BLaER1 (cell line): ENCODE results near the gene GRK4.

Experiments
- H3K27ac ChIP-seq: shearing (Covaris generic); formaldehyde crosslinking; 2 replicates; pipeline ENCODE4 v1.8.1; 2022
- H3K27me3 ChIP-seq: shearing (Covaris generic); formaldehyde crosslinking; 2 replicates; pipeline ENCODE4 v1.8.1; 2022
- H3K36me3 ChIP-seq: shearing (Covaris generic); formaldehyde crosslinking; 2 replicates; pipeline ENCODE4 v1.8.1; 2022
- H3K4me1 ChIP-seq: shearing (Covaris generic); formaldehyde crosslinking; 2 replicates; pipeline ENCODE4 v1.8.1; 2022
- H3K4me2 ChIP-seq: shearing (Covaris generic); formaldehyde crosslinking; 2 replicates; pipeline ENCODE4 v1.8.1; 2022
- H3K4me3 ChIP-seq: shearing (Covaris generic); formaldehyde crosslinking; 2 replicates; pipeline ENCODE4 v1.8.1; 2022
- H3K9ac ChIP-seq: shearing (Covaris generic); formaldehyde crosslinking; 2 replicates; pipeline ENCODE4 v1.8.1; 2022
- H3K9me3 ChIP-seq: shearing (Covaris generic); formaldehyde crosslinking; 2 replicates; pipeline ENCODE4 v1.8.1; 2022
- H4K20me1 ChIP-seq: shearing (Covaris generic); formaldehyde crosslinking; 2 replicates; pipeline ENCODE4 v1.8.1; 2022
- Cebpa-rat ChIP-seq: shearing (Covaris generic); IDR thresholded peaks from 2 replicates; pipeline ENCODE4 v1.8.1; 2022

The GRK4 gene

DNA sequence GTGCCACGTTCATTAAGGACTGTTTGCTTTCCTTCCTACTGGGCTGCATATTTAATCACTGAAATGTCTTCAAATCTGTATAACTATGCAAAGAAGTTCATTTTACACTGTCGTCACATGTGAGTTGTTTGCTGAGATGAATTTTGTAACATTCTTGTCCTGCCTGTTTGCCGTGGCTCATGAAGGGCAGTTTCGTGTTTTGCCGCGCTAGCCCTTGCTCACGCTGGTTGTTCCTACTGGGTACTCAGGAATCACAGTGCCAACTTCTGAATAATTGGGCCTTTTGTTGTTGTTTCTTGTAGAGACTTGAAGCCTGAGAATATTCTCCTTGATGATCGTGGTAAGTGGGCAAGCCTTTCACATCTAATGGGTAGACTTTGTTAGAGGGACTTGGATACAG, 58.7 kb downstream of the GRK4 start:
- no peaks in the 10 kb centered on the region for H3K4me1 ChIP-seq
- H3K4me3 ChIP-seq = no peak overlapping the region
- no peak overlapping the region for H3K9ac ChIP-seq
- H3K36me3 ChIP-seq = no peaks in the 10 kb centered on the region
- H3K27me3 ChIP-seq = no peaks in the 10 kb centered on the region
- TF ChIP-seq Cebpa-rat = no peak
- no peak overlapping the region for H3K27ac ChIP-seq
- H4K20me1 ChIP-seq = no peaks in the 10 kb centered on the region
- H3K4me2 ChIP-seq = no peak overlapping the region
- H3K9me3 ChIP-seq = no peaks in the 10 kb centered on the region

DNA sequence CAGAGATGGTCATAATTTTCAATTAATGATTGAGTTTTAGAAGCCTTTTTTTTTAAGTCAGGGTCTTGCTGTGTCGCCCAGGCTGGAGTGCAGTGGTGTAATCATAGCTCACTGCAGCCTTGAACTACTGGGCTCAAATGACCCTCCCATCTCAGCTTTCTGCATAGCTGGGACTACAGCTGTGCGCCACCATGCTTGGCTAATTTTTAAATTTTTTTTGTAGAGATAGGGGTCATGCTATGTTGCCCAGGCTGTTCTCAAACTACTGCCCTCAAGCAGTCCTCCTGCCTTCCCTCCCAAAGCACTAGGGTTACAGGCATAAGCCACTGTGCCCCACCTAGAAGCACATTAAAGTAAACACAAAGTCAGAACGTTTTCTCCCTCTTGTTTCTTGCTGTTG, 59.3 kb downstream of the GRK4 start:
- Histone ChIP-seq H3K4me3 (no peak overlapping the region), H3K4me1 (no peaks in the 10 kb centered on the region), H3K36me3 (no peaks in the 10 kb centered on the region), H3K27ac (no peak overlapping the region), H4K20me1 (no peaks in the 10 kb centered on the region), H3K27me3 (no peaks in the 10 kb centered on the region), H3K9ac (no peak overlapping the region), H3K9me3 (no peaks in the 10 kb centered on the region), H3K4me2 (no peak overlapping the region)
- no peak for TF ChIP-seq Cebpa-rat

DNA sequence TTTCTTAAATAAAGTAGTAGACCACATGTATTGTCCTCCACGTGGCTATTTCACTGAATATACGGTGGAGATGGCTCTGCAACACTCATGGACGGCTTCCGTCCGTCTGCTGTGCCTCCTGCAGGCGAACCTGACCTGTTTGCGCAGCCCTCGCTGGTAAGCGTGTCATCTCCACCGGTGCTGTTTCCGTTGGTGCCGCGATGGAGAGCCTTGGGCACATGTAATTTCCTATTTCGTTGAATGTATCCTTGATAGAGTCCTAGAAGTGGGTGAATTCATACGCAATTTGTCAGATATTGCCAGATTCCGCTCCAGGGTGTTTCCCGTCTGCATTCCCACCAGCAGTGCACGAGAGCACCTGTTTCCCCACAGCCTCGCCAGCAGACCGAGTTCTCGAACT, 62.5 kb downstream of the GRK4 start:
- Histone ChIP-seq H3K4me2 (no peak overlapping the region), H3K36me3 (no peaks in the 10 kb centered on the region), H3K4me1 (no peaks in the 10 kb centered on the region), H3K4me3 (no peak overlapping the region), H3K9ac (no peak overlapping the region), H3K9me3 (no peaks in the 10 kb centered on the region), H3K27me3 (no peaks in the 10 kb centered on the region), H3K27ac (no peak overlapping the region), H4K20me1 (no peaks in the 10 kb centered on the region)
- no peak for TF ChIP-seq Cebpa-rat

DNA sequence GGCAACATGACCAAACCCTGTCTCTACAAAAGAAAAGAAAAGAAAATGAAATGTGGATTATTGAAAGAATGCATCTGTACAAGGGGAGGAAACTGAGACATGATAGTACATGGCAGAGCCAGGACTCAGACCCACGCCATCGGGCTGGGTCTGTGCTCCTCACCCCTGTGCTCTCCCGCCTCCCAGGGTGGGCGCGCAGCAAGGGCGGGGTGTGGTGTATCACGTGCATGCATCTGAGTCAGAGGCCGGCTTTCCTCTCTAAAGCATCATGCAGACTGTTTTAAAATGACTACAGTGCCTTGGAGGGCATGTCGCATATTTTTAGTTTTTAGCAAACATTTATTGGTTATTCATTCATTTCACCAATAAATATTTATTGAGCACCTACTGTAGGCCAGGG, 63.2 kb downstream of the GRK4 start:
- Histone ChIP-seq H3K27me3 (no peaks in the 10 kb centered on the region), H4K20me1 (no peaks in the 10 kb centered on the region), H3K4me3 (no peak overlapping the region), H3K9ac (no peak overlapping the region), H3K4me1 (no peaks in the 10 kb centered on the region), H3K27ac (no peak overlapping the region), H3K36me3 (no peaks in the 10 kb centered on the region), H3K9me3 (no peaks in the 10 kb centered on the region), H3K4me2 (no peak overlapping the region)
- no peak for TF ChIP-seq Cebpa-rat

DNA sequence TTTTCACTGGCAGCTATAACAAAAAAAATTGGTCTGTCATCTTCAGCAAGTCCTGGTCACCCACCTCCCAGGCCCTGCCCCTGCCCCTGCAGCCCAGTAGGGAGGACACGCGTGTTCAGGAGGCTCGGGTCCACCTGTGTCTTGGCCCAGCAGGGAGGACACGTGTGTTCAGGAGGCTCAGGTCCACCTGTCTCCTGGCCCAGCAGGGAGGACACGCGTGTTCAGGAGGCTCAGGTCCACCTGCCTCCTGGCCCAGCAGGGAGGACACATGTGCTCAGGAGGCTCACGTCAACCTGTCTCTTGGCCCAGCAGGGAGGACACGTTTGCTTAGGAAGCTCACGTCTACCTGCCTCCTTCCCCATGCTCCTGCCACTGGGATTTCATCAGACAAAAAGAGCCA, 66.1 kb downstream of the GRK4 start:
- no peak overlapping the region for H3K27ac ChIP-seq

DNA sequence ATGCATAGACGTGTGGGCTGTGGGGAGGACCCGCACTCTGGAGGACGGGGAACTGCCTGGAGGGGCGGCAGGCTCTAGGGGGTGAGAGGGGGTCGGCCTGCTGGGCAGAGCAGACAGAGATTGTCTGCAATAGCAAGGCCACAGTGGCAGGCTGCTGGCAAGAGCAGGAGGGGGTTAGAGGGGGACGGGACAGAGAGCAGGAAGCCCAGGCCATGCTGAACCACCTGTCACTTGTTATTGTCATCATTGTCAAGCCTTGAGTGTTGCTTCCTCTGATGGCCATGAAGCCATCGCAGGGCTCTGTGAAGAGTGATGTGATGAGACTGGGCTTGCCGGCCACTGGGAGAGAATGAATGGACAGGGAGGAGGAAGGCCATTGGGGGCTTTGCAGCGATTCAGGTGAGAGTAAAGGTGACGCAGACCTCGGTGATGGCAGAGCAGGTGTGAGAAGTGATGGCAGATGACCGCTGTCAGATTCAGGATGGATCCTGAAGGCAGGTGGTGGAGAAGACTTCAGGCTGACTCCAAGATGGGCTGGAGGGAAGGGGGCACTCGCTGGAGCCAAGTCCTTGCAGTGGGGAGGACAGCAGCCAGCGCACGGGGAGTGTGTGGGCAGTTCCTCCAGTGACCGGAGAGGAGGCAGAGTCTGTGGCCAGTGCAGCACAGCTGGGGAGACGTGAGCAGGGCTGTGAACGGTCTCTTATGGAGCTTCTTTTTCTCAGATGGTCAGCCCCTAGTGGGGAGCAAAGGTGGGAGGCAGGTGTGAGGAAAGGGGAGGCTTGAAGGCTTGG, 67.4 kb downstream of the GRK4 start:
- H3K9ac ChIP-seq = no peak overlapping the region
- no peaks in the 10 kb centered on the region for H3K36me3 ChIP-seq
- H4K20me1 ChIP-seq = no peaks in the 10 kb centered on the region
- no peak for TF ChIP-seq Cebpa-rat
- no peaks in the 10 kb centered on the region for H3K27me3 ChIP-seq
- no peaks in the 10 kb centered on the region for H3K9me3 ChIP-seq
- no peaks in the 10 kb centered on the region for H3K4me1 ChIP-seq
- no peak overlapping the region for H3K4me3 ChIP-seq
- no peak overlapping the region for H3K4me2 ChIP-seq
- H3K27ac ChIP-seq = no peak overlapping the region

More for the DNA sequence above, 66.1 kb downstream of the GRK4 start:
- Histone ChIP-seq H3K4me2 (no peak overlapping the region), H4K20me1 (no peaks in the 10 kb centered on the region), H3K9ac (no peak overlapping the region), H3K9me3 (no peaks in the 10 kb centered on the region), H3K27me3 (no peaks in the 10 kb centered on the region), H3K4me3 (no peak overlapping the region), H3K4me1 (no peaks in the 10 kb centered on the region), H3K36me3 (no peaks in the 10 kb centered on the region)
- no peak for TF ChIP-seq Cebpa-rat

DNA sequence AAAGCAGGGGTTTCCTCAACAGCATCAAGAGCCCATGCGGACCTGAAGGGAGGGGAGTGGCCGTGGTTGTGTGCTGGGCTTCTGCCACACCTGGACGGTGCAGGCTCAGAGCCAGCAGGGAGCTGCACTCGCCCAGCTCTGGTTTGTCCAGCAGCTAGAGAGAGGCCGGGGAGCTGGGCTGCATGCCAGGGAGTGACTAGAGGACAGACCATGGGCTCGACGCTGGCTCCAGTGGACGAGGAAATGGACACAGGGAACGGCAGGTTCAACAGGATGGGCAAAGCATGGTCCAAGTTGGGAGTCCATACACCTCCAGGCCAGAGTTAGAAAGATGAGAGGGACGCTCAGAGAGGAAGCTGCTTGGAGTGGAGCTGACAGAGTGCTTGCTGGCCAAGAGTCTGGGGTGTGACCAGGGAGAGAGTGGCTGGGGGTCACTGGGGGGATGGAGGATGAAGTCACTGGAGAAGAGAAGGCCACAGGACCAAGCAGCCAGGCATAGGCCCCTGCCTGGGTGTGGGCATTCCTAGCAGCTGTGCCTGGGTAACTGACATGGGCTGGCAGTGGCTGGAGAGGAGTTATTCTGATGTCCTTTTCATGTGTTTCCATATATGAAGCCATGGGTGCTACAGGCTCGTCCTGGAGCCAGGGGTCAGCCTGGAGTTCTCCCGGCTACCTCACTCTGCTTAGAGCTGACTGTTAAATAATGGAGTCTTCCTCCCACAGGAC, 68.1 kb downstream of the GRK4 start:
- Histone ChIP-seq H3K4me3 (no peak overlapping the region), H4K20me1 (no peaks in the 10 kb centered on the region), H3K27ac (no peak overlapping the region), H3K9ac (no peak overlapping the region), H3K36me3 (no peaks in the 10 kb centered on the region), H3K27me3 (no peaks in the 10 kb centered on the region), H3K9me3 (no peaks in the 10 kb centered on the region), H3K4me2 (no peak overlapping the region), H3K4me1 (no peaks in the 10 kb centered on the region)
- no peak for TF ChIP-seq Cebpa-rat

DNA sequence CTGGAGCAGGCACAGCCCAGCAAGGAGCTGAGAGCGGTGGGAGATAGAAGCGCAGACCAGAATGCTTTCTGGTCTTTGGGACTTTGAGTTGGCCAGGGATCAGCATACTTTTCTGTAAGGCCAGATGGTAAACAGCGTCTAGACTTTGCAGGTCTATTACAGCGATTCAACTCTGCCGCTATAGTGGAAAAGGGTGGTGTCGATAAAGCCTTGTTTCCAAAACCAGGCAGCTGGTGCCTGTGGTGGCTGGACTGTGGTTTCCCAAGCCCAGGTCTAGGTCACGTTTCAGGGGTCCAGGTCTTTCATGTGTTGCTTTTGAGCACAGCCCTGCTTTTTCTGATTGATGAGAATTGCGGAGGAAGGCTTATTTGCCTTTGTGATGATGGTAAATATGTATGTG, 70.9 kb downstream of the GRK4 start:
- Histone ChIP-seq H3K36me3 (no peaks in the 10 kb centered on the region), H3K27me3 (no peaks in the 10 kb centered on the region), H3K4me3 (no peak overlapping the region), H3K27ac (no peak overlapping the region), H3K9ac (no peak overlapping the region), H3K9me3 (no peaks in the 10 kb centered on the region), H4K20me1 (no peaks in the 10 kb centered on the region), H3K4me1 (peaks cover 13% of the 10 kb centered on the region), H3K4me2 (no peak overlapping the region)
- TF ChIP-seq Cebpa-rat = no peak

DNA sequence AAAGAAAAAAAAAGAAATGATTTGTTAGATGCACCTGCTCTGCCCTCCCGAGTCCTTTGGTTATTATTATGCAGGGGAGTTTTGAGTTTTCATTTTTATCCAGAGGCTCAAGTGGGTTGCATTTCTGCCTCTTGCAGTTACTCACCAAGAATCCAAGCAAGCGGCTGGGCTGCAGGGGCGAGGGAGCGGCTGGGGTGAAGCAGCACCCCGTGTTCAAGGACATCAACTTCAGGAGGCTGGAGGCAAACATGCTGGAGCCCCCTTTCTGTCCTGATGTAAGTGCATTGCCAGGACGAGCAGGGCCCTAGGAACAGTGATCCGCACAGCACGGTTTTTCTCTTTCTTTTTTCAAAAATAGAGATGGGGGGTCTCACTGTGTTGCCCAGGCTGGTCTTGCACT, 71.9 kb downstream of the GRK4 start:
- Histone ChIP-seq H3K4me3 (no peak overlapping the region), H3K4me2 (no peak overlapping the region), H3K9me3 (no peaks in the 10 kb centered on the region), H3K4me1 (peaks cover 17% of the 10 kb centered on the region), H3K36me3 (no peaks in the 10 kb centered on the region), H3K27ac (no peak overlapping the region), H3K27me3 (no peaks in the 10 kb centered on the region), H4K20me1 (no peaks in the 10 kb centered on the region), H3K9ac (no peak overlapping the region)
- no peak for TF ChIP-seq Cebpa-rat

DNA sequence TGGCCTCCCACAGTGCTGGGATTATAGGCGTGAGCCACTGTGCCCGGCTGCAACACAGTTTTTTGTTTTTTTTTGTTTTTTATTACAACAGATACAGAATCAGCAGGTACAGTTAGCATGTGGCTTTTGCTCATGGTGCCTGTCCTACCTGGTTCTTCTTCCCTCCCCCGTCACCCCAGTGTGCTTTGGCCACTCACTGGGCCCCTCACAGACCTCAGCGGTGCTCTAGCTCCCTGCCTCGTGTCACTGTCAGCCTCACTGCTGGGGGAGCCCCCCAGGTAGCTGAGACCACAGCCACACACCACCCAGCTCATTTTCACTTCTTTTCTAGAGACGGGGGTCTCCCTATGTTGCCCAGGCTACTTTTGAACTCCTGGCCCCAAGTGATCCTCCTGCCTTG, 72.3 kb downstream of the GRK4 start:
- Histone ChIP-seq H3K9me3 (no peaks in the 10 kb centered on the region), H3K4me2 (no peak overlapping the region), H3K27ac (no peak overlapping the region), H3K9ac (no peak overlapping the region), H3K4me1 (peaks cover 21% of the 10 kb centered on the region), H3K4me3 (no peak overlapping the region), H3K27me3 (no peaks in the 10 kb centered on the region), H3K36me3 (no peaks in the 10 kb centered on the region), H4K20me1 (no peaks in the 10 kb centered on the region)
- TF ChIP-seq Cebpa-rat = no peak
